Fibroblast of pulmonary artery (primary cell): ENCODE data around the gene PQBP1.

Experiments
- DNase-seq: peaks from one replicate; pipeline ENCODE4 v3.0.0-alpha.2; 2010; ENCODE audit warnings: low read depth
- H3K4me3 ChIP-seq: replicated peaks from 2 replicates; pipeline ENCODE4 v1.5.1; 2011; ENCODE audit warnings: low read depth, mild to moderate bottlenecking, control low read depth, low read length, moderate library complexity
- CTCF ChIP-seq: IDR thresholded peaks from 2 replicates; pipeline ENCODE4 v1.5.1; 2011; ENCODE audit warnings: mild to moderate bottlenecking, control low read depth, low read length, inconsistent platforms; ENCODE audit errors: missing control alignments

Gene PQBP1

GRCh38 chrX:48937054-48937907, 39.6 kb downstream of the PQBP1 start:
- no peak overlapping the region for H3K4me3 ChIP-seq
- DNase-seq, result peak; percentile 14

GRCh38 chrX:48938721-48939425, 41.1 kb downstream of the PQBP1 start:
- no peak for TF ChIP-seq CTCF
- no peak overlapping the region for H3K4me3 ChIP-seq
- DNase-seq, result no peak

More at GRCh38 chrX:48937054-48937907, 39.6 kb downstream of the PQBP1 start:
- TF ChIP-seq CTCF, result peak; percentile 14

- no peak for TF ChIP-seq CTCF
- no peak for DNase-seq
- H3K4me3 ChIP-seq, result no peak overlapping the region
Measured at GRCh38 chrX:48939524-48940228, 41.9 kb downstream of the PQBP1 start.

- H3K4me3 ChIP-seq, result no peak overlapping the region
- no peak for DNase-seq
- TF ChIP-seq CTCF, result no peak
Measured at GRCh38 chrX:48940404-48940955, 42.8 kb downstream of the PQBP1 start.

GRCh38 chrX:48942895-48943294, 45.2 kb downstream of the PQBP1 start:
- H3K4me3 ChIP-seq, result no peak overlapping the region
- DNase-seq, result no peak
- no peak for TF ChIP-seq CTCF

- DNase-seq, result peak; percentile 62
- H3K4me3 ChIP-seq, result no peak overlapping the region
- peak; percentile 75 for TF ChIP-seq CTCF
Measured at GRCh38 chrX:48945517-48946348, 48.0 kb downstream of the PQBP1 start.
